IPS DF 4.7 (cell line): Measurements from ENCODE around the gene SGPP1.
"Not testable (repeated sequence)": the region's sequence is repeated elsewhere in the genome, so short reads cannot be mapped to it uniquely, and the experiment has no call there.

Experiments used
- DNase-seq: peaks from one replicate; pipeline ENCODE4 v3.0.0-alpha.2; 2013; ENCODE audit warnings: low spot score; ENCODE audit errors: extremely low read depth

SGPP1 gene, protein sequence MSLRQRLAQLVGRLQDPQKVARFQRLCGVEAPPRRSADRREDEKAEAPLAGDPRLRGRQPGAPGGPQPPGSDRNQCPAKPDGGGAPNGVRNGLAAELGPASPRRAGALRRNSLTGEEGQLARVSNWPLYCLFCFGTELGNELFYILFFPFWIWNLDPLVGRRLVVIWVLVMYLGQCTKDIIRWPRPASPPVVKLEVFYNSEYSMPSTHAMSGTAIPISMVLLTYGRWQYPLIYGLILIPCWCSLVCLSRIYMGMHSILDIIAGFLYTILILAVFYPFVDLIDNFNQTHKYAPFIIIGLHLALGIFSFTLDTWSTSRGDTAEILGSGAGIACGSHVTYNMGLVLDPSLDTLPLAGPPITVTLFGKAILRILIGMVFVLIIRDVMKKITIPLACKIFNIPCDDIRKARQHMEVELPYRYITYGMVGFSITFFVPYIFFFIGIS

GRCh38 chr14:63727736-63728728, at the start of gene SGPP1:
Gene SGPP1, minus strand, starts transcription at chr14:63728065. Its CDS starts 121 bp downstream, at chr14:63727944.
- DNase-seq, result no peak

GRCh38 chr14:63777024-63777423, 49.2 kb upstream of the SGPP1 start:
- DNase-seq, result no peak

DNA sequence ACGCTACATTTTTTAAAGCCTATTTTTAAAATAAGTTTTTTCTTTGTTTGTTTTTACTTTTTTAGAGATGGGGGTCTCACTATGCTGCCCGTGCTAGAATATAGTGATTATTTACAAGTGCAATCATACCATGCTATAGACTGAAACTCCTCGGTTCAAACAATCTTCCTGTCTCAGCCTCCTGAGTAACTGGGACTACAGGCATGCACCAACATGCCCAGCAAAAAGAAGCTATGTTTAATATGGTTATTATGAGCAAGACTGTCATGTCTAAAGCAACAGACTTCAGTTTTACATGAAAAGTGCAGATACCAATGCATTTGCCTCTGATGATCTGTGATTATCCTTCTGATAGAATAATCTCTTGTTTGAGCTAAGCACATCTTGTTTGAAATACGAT, 45.6 kb upstream of the SGPP1 start:
- no peak for DNase-seq

GRCh38 chr14:63770187-63770807, 42.4 kb upstream of the SGPP1 start:
- no peak for DNase-seq

GRCh38 chr14:63766611-63767010, 38.7 kb upstream of the SGPP1 start:
- DNase-seq, result no peak

GRCh38 chr14:63764620-63765139, 36.8 kb upstream of the SGPP1 start:
- no peak for DNase-seq

- DNase-seq, result no peak
Observed at GRCh38 chr14:63764103-63764502, 36.2 kb upstream of the SGPP1 start.

DNA sequence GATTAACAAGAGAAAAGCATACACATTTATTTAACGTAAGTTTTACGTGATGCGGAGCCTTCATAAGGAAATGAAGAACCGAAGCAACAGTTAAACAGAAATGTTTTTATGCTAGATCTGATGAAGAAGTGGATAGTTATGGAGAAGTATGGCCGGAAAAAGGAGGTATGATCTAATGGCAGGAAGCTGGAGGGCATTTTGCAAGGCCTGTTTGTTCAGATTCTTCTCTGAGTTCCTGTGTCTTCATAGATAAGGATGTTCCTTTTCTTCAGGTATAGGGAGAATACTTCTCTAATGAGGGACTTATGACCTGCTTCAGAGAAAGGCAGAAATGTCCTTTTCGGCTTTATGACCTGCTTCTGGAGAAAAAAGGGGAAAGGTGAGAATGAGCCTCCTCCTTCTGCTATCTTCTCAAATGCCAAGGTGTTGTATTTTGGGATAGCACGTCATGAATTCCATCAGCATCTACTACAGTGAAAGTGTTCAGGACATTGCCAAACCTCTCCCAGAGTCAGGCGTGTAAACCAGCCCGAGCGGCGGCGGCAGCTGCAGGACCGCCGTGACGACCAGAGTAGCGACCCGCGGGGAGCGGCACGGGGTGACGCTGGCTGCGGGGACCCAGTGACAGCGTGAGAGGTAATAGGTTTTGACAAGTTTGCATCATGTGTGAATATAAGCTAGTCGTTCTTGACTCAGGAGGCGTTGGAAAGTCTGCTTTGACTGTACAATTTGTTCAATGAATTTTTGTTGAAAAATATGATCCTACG, 33.7 kb upstream of the SGPP1 start:
- DNase-seq, result no peak

DNA sequence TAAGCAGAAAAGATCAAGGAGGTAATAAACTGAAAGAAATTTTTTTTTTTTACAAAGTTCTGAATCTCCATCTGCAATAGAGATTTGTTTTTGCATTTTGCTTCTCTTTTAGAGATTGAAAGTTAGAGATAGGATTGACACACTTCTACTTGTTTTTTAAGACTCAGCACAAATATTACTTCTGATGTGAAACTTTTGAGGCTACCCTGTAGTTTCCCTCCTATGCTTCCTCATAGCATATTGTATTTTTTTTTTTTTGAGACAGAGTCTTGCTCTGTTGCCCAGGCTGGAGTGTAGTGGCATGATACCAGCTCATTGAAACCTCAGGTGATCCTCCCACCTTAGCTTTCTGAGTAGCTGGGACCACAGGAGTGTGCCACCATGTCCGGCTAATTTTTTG, 32.1 kb upstream of the SGPP1 start:
- DNase-seq, result no peak

GRCh38 chr14:63759456-63759855, 31.6 kb upstream of the SGPP1 start:
- DNase-seq, result no peak

GRCh38 chr14:63757211-63757610, 29.3 kb upstream of the SGPP1 start:
- DNase-seq, result no peak

- no peak for DNase-seq
Observed at GRCh38 chr14:63752449-63753169, 24.7 kb upstream of the SGPP1 start.

DNA sequence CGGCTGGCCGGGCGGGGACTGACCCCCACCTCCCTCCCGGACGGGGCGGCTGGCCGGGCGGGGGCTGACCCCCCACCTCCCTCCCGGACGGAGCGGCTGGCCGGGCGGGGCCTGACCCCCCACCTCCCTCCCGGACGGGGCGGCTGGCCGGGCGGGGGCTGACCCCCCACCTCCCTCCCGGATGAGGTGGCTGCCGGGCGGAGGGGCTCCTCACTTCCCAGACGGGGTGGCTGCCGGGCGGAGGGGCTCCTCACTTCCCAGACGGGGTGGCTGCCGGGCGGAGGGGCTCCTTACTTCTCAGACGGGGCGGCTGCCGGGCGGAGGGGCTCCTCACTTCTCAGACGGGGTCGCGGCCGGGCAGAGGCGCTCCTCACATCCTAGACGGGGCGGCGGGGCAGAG, 23.2 kb upstream of the SGPP1 start:
- DNase-seq, result not testable (repeated sequence)

- no peak for DNase-seq
Observed at GRCh38 chr14:63747846-63748245, 20.0 kb upstream of the SGPP1 start.

DNA sequence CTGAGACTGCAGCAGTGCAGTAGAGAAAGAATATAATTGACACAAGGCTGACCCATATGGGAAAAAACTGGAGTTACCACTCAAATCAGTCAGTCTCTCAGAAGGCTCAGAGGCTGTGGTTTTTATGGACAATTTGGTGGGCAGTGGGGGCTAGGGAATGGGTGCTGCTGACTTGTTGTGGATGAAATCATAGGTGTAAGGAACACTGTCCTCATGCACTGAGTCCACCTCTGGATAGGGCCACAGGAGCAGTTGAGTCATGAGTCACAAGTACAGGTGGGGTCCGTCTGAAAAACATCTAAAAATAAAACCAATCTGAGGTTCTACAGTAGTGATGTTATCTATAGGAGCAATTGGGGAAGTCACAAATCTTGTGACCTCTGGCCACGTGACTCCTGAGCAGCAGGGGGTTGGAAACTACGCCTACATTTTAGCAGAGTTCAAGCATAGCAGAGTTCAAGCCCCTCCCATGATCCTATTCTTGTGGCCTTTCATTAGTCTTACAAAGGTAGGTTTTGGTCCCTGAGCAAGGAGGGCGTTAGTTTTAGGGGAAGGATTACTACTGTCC, 18.1 kb upstream of the SGPP1 start:
- DNase-seq, result no peak

- no peak for DNase-seq
Observed at GRCh38 chr14:63745272-63745671, 17.4 kb upstream of the SGPP1 start.

GRCh38 chr14:63737582-63738006, 9.7 kb upstream of the SGPP1 start:
- DNase-seq, result no peak

- DNase-seq, result no peak
Observed at GRCh38 chr14:63735720-63736119, 7.9 kb upstream of the SGPP1 start.

GRCh38 chr14:63730659-63731058, 2.8 kb upstream of the SGPP1 start:
- no peak for DNase-seq
